Loucy (cell line): Measurements from ENCODE around the gene IFT80.

Experiments used
- H2AFZ ChIP-seq: fragments of 200-600 bp; sonication (generic); 2 replicates; pipeline ENCODE4 v1.6.0; 2016; ENCODE audit warnings: antibody characterized with exemption, mild to moderate bottlenecking, low read length, moderate library complexity
- H3F3A ChIP-seq: fragments of 200-600 bp; 2 replicates; pipeline ENCODE4 v1.6.0; 2016; ENCODE audit warnings: antibody characterized with exemption, low read depth, mild to moderate bottlenecking
- H3K27me3 ChIP-seq: fragments of 200-600 bp; sonication (generic); 2 replicates; pipeline ENCODE4 v1.6.1; 2014; ENCODE audit warnings: low read length, mild to moderate bottlenecking; ENCODE audit not compliant: insufficient read depth, poor library complexity, severe bottlenecking
- H3K36me3 ChIP-seq: fragments of 200-600 bp; sonication (generic); 2 replicates; pipeline ENCODE4 v1.6.1; 2016; ENCODE audit warnings: low read length; ENCODE audit not compliant: insufficient read depth
- H3K4me1 ChIP-seq: fragments of 200-600 bp; sonication (generic); 2 replicates; pipeline ENCODE4 v1.5.1; 2014; ENCODE audit warnings: low read length, mild to moderate bottlenecking; ENCODE audit not compliant: insufficient read depth, poor library complexity, severe bottlenecking
- H3K4me2 ChIP-seq: fragments of 200-600 bp; sonication (generic); 2 replicates; pipeline ENCODE4 v1.6.0; 2014; ENCODE audit warnings: antibody characterized with exemption, low read length, low read depth, mild to moderate bottlenecking; ENCODE audit not compliant: poor library complexity, severe bottlenecking
- H3K4me3 ChIP-seq: fragments of 200-600 bp; sonication (generic); 2 replicates; pipeline ENCODE4 v1.5.1; 2014; ENCODE audit warnings: low read length, mild to moderate bottlenecking, mixed read lengths; ENCODE audit not compliant: poor library complexity, severe bottlenecking
- H3K79me2 ChIP-seq: fragments of 200-600 bp; sonication (generic); 2 replicates; pipeline ENCODE4 v1.6.1; 2014; ENCODE audit warnings: low read length; ENCODE audit not compliant: insufficient read depth
- H3K9ac ChIP-seq: fragments of 200-600 bp; sonication (generic); 2 replicates; pipeline ENCODE4 v1.6.0; 2014; ENCODE audit warnings: mild to moderate bottlenecking, low read depth, low read length, moderate library complexity; ENCODE audit not compliant: poor library complexity, severe bottlenecking
- H3K9me2 ChIP-seq: fragments of 200-600 bp; sonication (generic); replicated peaks from 2 replicates; pipeline ENCODE4 v1.6.1; 2016; ENCODE audit warnings: low read depth, low read length, mixed read lengths
- H3K9me3 ChIP-seq: fragments of 200-600 bp; sonication (generic); 2 replicates; pipeline ENCODE4 v1.6.1; 2014; ENCODE audit warnings: mild to moderate bottlenecking, antibody characterized with exemption, low read length, low read depth; ENCODE audit not compliant: insufficient read depth
- H4K20me1 ChIP-seq: fragments of 200-600 bp; sonication (generic); 2 replicates; pipeline ENCODE4 v1.6.0; 2014; ENCODE audit warnings: antibody characterized with exemption, low read length, mild to moderate bottlenecking; ENCODE audit not compliant: insufficient read depth, poor library complexity, severe bottlenecking
- CTCF ChIP-seq: fragments of 200-600 bp; sonication (generic); conservative IDR thresholded peaks from 2 replicates; pipeline ENCODE4 v1.5.1; 2014; ENCODE audit warnings: mild to moderate bottlenecking, antibody characterized with exemption, low read length
- EZH2phosphoT487 ChIP-seq: fragments of 200-600 bp; IDR thresholded peaks from 2 replicates; pipeline ENCODE4 v1.6.1; 2018; ENCODE audit warnings: antibody characterized with exemption, mild to moderate bottlenecking, moderate library complexity, borderline replicate concordance

IFT80 gene

GRCh38 chr3:160374472-160374871 lies 24.6 kb downstream of the IFT80 start:
- Histone ChIP-seq H3K36me3 (peaks cover 7% of the 10 kb centered on the region; the same call in 1 of the 2 replicates), H2AFZ (no peak overlapping the region), H3K4me2 (no peak overlapping the region), H3K9me3 (no peaks in the 10 kb centered on the region), H3K79me2 (no peaks in the 10 kb centered on the region), H3K4me1 (peaks cover 7% of the 10 kb centered on the region), H3F3A (no peaks in the 10 kb centered on the region), H3K9me2 (no peaks in the 10 kb centered on the region), H3K4me3 (no peak overlapping the region), H3K27me3 (no peaks in the 10 kb centered on the region), H4K20me1 (no peaks in the 10 kb centered on the region), H3K9ac (no peak overlapping the region)
- TF ChIP-seq CTCF (no peak), EZH2phosphoT487 (no peak)

- no peaks in the 10 kb centered on the region for H3K9me2 ChIP-seq
- H3K4me2 ChIP-seq: no peak overlapping the region
- H3K9me3 ChIP-seq: no peaks in the 10 kb centered on the region
- no peak overlapping the region for H3K9ac ChIP-seq
- H3F3A ChIP-seq: no peaks in the 10 kb centered on the region
- H3K4me3 ChIP-seq: no peak overlapping the region
- TF ChIP-seq CTCF (no peak), EZH2phosphoT487 (no peak)
- peaks cover 7% of the 10 kb centered on the region; the same call in 1 of the 2 replicates for H3K36me3 ChIP-seq
- H3K27me3 ChIP-seq: no peaks in the 10 kb centered on the region
- no peaks in the 10 kb centered on the region for H4K20me1 ChIP-seq
- H3K4me1 ChIP-seq: peaks cover 7% of the 10 kb centered on the region
- H3K79me2 ChIP-seq: no peaks in the 10 kb centered on the region
- no peak overlapping the region for H2AFZ ChIP-seq
These were observed 25.4 kb downstream of the IFT80 start for GRCh38 chr3:160373655-160374054.

DNA sequence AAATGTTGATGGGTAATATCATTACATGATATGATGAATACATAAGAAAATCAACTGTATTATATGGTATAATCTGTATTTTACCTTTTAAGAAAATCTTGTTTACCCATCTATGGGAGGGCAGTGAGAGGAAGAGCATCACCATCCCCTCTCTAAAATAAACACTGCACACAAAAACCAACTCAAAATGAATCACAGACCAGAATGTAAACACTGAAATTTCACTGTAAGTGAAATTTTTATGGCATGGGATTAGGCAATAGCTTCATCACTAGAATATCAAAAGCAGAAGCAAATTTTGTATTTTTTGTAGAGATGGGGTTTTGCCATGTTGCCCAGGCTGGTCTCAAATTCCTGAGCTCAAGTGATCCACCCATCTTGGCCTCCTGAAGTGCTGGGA lies 26.2 kb downstream of the IFT80 start:
- Histone ChIP-seq H4K20me1 (no peaks in the 10 kb centered on the region), H3K4me2 (no peak overlapping the region), H3K27me3 (no peaks in the 10 kb centered on the region), H3K9me2 (no peaks in the 10 kb centered on the region), H3F3A (no peaks in the 10 kb centered on the region), H3K4me1 (peaks cover 11% of the 10 kb centered on the region), H3K4me3 (no peak overlapping the region), H2AFZ (no peak overlapping the region), H3K79me2 (no peaks in the 10 kb centered on the region), H3K9ac (no peak overlapping the region), H3K9me3 (no peaks in the 10 kb centered on the region), H3K36me3 (peaks cover 7% of the 10 kb centered on the region; the same call in 1 of the 2 replicates)
- no peak for TF ChIP-seq EZH2phosphoT487
- TF ChIP-seq CTCF: no peak
